GM21717 (cell line): ENCODE results near the gene PPP3CA.

Source experiments
- ATAC-seq: cut with Tn5 transposase; IDR thresholded peaks from one replicate; pipeline ENCODE4 v1.9.1; 2021; ENCODE audit warnings: mild to moderate bottlenecking, moderate library complexity; ENCODE audit not compliant: unreplicated experiment

The PPP3CA gene

GRCh38 chr4:101065935-101066485, 281.3 kb downstream of the PPP3CA start:
- no peak for ATAC-seq

GRCh38 chr4:101065346-101065745, 282.0 kb downstream of the PPP3CA start:
- no peak for ATAC-seq

- no peak for ATAC-seq
Observed at GRCh38 chr4:101064541-101065180, 282.7 kb downstream of the PPP3CA start.

- no peak for ATAC-seq
Observed at GRCh38 chr4:101055392-101055791, 291.9 kb downstream of the PPP3CA start.

GRCh38 chr4:101050837-101051205, 296.5 kb downstream of the PPP3CA start:
- ATAC-seq, result no peak

- ATAC-seq, result no peak
Observed at GRCh38 chr4:101050088-101050836, 297.1 kb downstream of the PPP3CA start.

GRCh38 chr4:101049549-101050001, 297.8 kb downstream of the PPP3CA start:
- no peak for ATAC-seq

- ATAC-seq, result no peak
Observed at GRCh38 chr4:101044766-101045165, 302.6 kb downstream of the PPP3CA start.

- no peak for ATAC-seq
Observed at GRCh38 chr4:101042847-101043246, 304.5 kb downstream of the PPP3CA start.

GRCh38 chr4:101040776-101041175, 306.6 kb downstream of the PPP3CA start:
- no peak for ATAC-seq

- no peak for ATAC-seq
Observed at GRCh38 chr4:101039367-101039766, 308.0 kb downstream of the PPP3CA start.

- ATAC-seq, result no peak
Observed at GRCh38 chr4:101037938-101038413, 309.4 kb downstream of the PPP3CA start.

- ATAC-seq, result no peak
Observed at GRCh38 chr4:101037249-101037648, 310.1 kb downstream of the PPP3CA start.

- ATAC-seq, result no peak
Observed at GRCh38 chr4:101035487-101035886, 311.8 kb downstream of the PPP3CA start.

GRCh38 chr4:101033986-101034385, 313.3 kb downstream of the PPP3CA start:
- no peak for ATAC-seq

- no peak for ATAC-seq
Observed at GRCh38 chr4:101032541-101032940, 314.8 kb downstream of the PPP3CA start.

GRCh38 chr4:101031971-101032370, 315.4 kb downstream of the PPP3CA start:
- no peak for ATAC-seq

- no peak for ATAC-seq
Observed at GRCh38 chr4:101028886-101029285, 318.4 kb downstream of the PPP3CA start.

- ATAC-seq, result no peak
Observed at GRCh38 chr4:101027721-101028120, 319.6 kb downstream of the PPP3CA start.

- ATAC-seq, result no peak
Observed at GRCh38 chr4:101025755-101026154, 321.6 kb downstream of the PPP3CA start.

GRCh38 chr4:101022151-101023024, 324.9 kb downstream of the PPP3CA start:
- no peak for ATAC-seq
